A549 (cell line): Measurements from ENCODE around the gene BMP7. TPM values are rescaled to one million over a fixed set of nuclear protein-coding genes. Genes with fewer than 3 reads are reported as not detected.

Experiments used
- ATAC-seq, 2 experiments: fragments of 200-7000 bp in 1 of 2; fragments of >200 bp in 1 of 2; cut with Nextera tagmentation in 1 of 2; cut with Tn5 transposase in 1 of 2; 3 replicates each; pipeline versions ENCODE4 v1.8.0 to v1.9.1; 2018 to 2020; ENCODE audit warnings: mild to moderate bottlenecking in 1 of 2, moderate library complexity in 1 of 2
- CTCF ChIA-PET: fragments of 300-600 bp; sonication (Branson Sonifier 250); formaldehyde crosslinking; extraction: SDS; loops from one replicate; lab custom pipeline; 2021; ENCODE audit warnings: antibody characterized with exemption, inconsistent platforms; lab: Yijun Ruan, JAX
- POLR2A ChIA-PET: fragments of 350-600 bp; formaldehyde crosslinking; extraction: SDS; loops from one replicate; lab custom pipeline; 2021; ENCODE audit warnings: antibody characterized with exemption, inconsistent platforms; lab: Yijun Ruan, JAX
- DNase-seq, 2 experiments: peaks; one replicate each; pipeline versions ENCODE4 v3.0.0 to v3.0.0-alpha.2; 2011 to 2016; ENCODE audit warnings: low read depth in 1 of 2, low spot score in 1 of 2
- FAIRE-seq: peaks from 2 replicates; lab custom pipeline; 2011; peaks lifted over from hg19 to GRCh38; lab: Jason Lieb, UNC
- H3K27ac ChIP-seq, 2 experiments: fragments of >200 bp; sonication (Bioruptor Twin); formaldehyde crosslinking; 3 replicates each; pipeline ENCODE4 v1.5.1; 2016 to 2017
- H3K4me1 ChIP-seq: fragments of >200 bp; sonication (Bioruptor Twin); formaldehyde crosslinking; 3 replicates; pipeline ENCODE4 v1.6.1; 2016
- H3K4me2 ChIP-seq: fragments of >200 bp; sonication (Bioruptor Twin); formaldehyde crosslinking; 3 replicates; pipeline ENCODE4 v1.6.1; 2016
- H3K4me3 ChIP-seq: fragments of >200 bp; sonication (Bioruptor Twin); formaldehyde crosslinking; 3 replicates; pipeline ENCODE4 v1.5.1; 2016
- H3K9me3 ChIP-seq: fragments of >200 bp; sonication (Bioruptor Twin); formaldehyde crosslinking; 3 replicates; pipeline ENCODE4 v1.6.1; 2016
- CBX8 ChIP-seq: fragments of 200-600 bp; sonication (generic); IDR thresholded peaks from 2 replicates; pipeline ENCODE4 v1.6.1; 2016
- CHD2 ChIP-seq: fragments of 150-350 bp; IDR thresholded peaks from 2 replicates; pipeline ENCODE4 v1.6.1; 2014; ENCODE audit warnings: low read length; ENCODE audit not compliant: partially characterized antibody
- EHF ChIP-seq: fragments of 250-450 bp; sonication (Bioruptor Pico); IDR thresholded peaks from 2 replicates; pipeline ENCODE4 v1.5.0; 2020; ENCODE audit warnings: mild to moderate bottlenecking
- ELK1 ChIP-seq: fragments of 150-350 bp; IDR thresholded peaks from 2 replicates; pipeline ENCODE4 v1.6.1; 2014; ENCODE audit warnings: low read depth, mild to moderate bottlenecking, low read length
- ESRRA ChIP-seq: fragments of 150-350 bp; IDR thresholded peaks from 2 replicates; pipeline ENCODE4 v1.6.1; 2014; ENCODE audit warnings: mild to moderate bottlenecking, low read length, borderline replicate concordance
- HDAC2 ChIP-seq: fragments of 200-600 bp; sonication (generic); IDR thresholded peaks from 2 replicates; pipeline ENCODE4 v1.6.1; 2016
- HES2 ChIP-seq: fragments of >200 bp; sonication (Bioruptor Twin); formaldehyde crosslinking; IDR thresholded peaks from 2 replicates; pipeline ENCODE4 v1.6.1; 2016
- HOXA7 ChIP-seq: fragments of 250-450 bp; sonication (Bioruptor Pico); IDR thresholded peaks from 2 replicates; pipeline ENCODE4 v1.5.0; 2020; ENCODE audit warnings: mild to moderate bottlenecking, moderate library complexity
- KDM5A ChIP-seq: fragments of 200-600 bp; sonication (generic); IDR thresholded peaks from 2 replicates; pipeline ENCODE4 v1.6.1; 2016; ENCODE audit warnings: antibody characterized with exemption, mild to moderate bottlenecking
- MAZ ChIP-seq: fragments of 150-350 bp; IDR thresholded peaks from 2 replicates; pipeline ENCODE4 v1.6.1; 2014; ENCODE audit warnings: antibody characterized with exemption, low read depth, low read length, borderline replicate concordance
- POLR2A ChIP-seq: IDR thresholded peaks from 2 replicates; pipeline ENCODE4 v1.6.1; 2012; ENCODE audit warnings: mild to moderate bottlenecking, low read length
- POLR2AphosphoS2 ChIP-seq: conservative IDR thresholded peaks from 2 replicates; pipeline ENCODE4 v1.6.1; 2012; ENCODE audit warnings: low read length, improper control_type of control experiment, inconsistent platforms
- RARB ChIP-seq: fragments of 250-450 bp; sonication (Bioruptor Pico); IDR thresholded peaks from 2 replicates; pipeline ENCODE4 v1.8.0; 2021; ENCODE audit warnings: mild to moderate bottlenecking, moderate library complexity
- RCOR1 ChIP-seq: fragments of 150-350 bp; IDR thresholded peaks from 2 replicates; pipeline ENCODE4 v1.6.1; 2014; ENCODE audit warnings: antibody characterized with exemption, low read length, low read depth
- TP53 ChIP-seq: fragments of 250-450 bp; sonication (Bioruptor Pico); IDR thresholded peaks from 2 replicates; pipeline ENCODE4 v1.5.0; 2021; ENCODE audit warnings: mild to moderate bottlenecking, moderate library complexity
- ZC3H11A ChIP-seq: fragments of 450-650 bp; IDR thresholded peaks from 2 replicates; pipeline ENCODE4 v1.6.1; 2014; ENCODE audit warnings: antibody characterized with exemption, mild to moderate bottlenecking
- WGBS: methylation state at CpG from one replicate; pipeline ENCODE4 v1.1.6; 2017; ENCODE audit errors: missing lambda C conversion rate; 5-methylcytosine and 5-hydroxymethylcytosine counted together
- polyA plus RNA-seq, 4 experiments: library from polyadenylated mRNA; depleted of rRNA in 3 of 4; stranded (reverse); fragments of >200 nt; fragmentation: RNase III in 1 of 4; extraction: RNeasy Plus Mini Kit Qiagen cat#74134 plus additional on column Dnase treatment in 1 of 4; gene quantifications; 2 replicates in 3 of 4; 3 replicates in 1 of 4; pipeline ENCODE4 v1.2.3, GENCODE V29; 2011 to 2017
- TF ChIP-seq, protein P1 (sequence below): IDR thresholded peaks from 2 replicates; pipeline ENCODE4 v1.6.1; 2012; ENCODE audit warnings: low read depth, borderline replicate concordance
- TF ChIP-seq, protein P2 (sequence below): fragments of >200 bp; sonication (Bioruptor Twin); formaldehyde crosslinking; IDR thresholded peaks from 3 replicates; pipeline ENCODE4 v1.5.1; 2016

BMP7 gene
- polyA plus RNA-seq, 2 of the 4 experiments (the other 2 are of a cell fraction): 0.08 to 0.22 TPM

GRCh38 chr20:57187068-57187634 is 79.3 kb downstream of the BMP7 start:
- POLR2A ChIA-PET: no interaction called here

DNA sequence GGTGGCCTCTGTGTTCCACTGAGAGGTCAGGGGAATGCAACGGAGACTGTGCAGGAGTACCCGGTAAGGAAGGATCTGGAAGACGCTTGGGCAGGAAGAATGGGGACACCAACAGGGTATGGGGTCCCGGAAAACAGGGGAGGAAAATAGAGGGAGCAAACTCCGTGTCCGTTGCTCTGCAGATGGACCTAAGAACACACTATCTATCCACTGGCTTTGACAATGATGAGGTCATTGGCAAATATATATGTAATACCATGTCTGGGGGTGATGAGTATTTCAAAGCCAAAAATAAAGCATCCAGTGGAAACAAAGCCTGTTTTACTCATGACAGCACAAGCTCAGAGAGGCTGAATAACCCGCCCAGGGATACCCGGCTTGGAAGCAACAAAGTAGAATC is 80.2 kb downstream of the BMP7 start:
- POLR2A ChIA-PET: no interaction called here
- TF ChIP-seq ZC3H11A (no peak), POLR2AphosphoS2 (no peak), TP53 (CRISPR knock-in tag) (no peak), KDM5A (no peak), HOXA7 (no peak), HES2 (no peak), EHF (CRISPR knock-in tag) (no peak), POLR2A (no peak), RARB (CRISPR knock-in tag) (no peak), MAZ (no peak), CHD2 (no peak), HDAC2 (no peak), RCOR1 (no peak)
- TF ChIP-seq, protein P1, sequence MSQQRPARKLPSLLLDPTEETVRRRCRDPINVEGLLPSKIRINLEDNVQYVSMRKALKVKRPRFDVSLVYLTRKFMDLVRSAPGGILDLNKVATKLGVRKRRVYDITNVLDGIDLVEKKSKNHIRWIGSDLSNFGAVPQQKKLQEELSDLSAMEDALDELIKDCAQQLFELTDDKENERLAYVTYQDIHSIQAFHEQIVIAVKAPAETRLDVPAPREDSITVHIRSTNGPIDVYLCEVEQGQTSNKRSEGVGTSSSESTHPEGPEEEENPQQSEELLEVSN: no peak
- TF ChIP-seq, protein P2, sequence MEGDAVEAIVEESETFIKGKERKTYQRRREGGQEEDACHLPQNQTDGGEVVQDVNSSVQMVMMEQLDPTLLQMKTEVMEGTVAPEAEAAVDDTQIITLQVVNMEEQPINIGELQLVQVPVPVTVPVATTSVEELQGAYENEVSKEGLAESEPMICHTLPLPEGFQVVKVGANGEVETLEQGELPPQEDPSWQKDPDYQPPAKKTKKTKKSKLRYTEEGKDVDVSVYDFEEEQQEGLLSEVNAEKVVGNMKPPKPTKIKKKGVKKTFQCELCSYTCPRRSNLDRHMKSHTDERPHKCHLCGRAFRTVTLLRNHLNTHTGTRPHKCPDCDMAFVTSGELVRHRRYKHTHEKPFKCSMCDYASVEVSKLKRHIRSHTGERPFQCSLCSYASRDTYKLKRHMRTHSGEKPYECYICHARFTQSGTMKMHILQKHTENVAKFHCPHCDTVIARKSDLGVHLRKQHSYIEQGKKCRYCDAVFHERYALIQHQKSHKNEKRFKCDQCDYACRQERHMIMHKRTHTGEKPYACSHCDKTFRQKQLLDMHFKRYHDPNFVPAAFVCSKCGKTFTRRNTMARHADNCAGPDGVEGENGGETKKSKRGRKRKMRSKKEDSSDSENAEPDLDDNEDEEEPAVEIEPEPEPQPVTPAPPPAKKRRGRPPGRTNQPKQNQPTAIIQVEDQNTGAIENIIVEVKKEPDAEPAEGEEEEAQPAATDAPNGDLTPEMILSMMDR: no peak
- 44% methylated on average over 8 of the region's 8 CpGs for WGBS
- CTCF ChIA-PET: no interaction called here
- Histone ChIP-seq H3K27ac (no peak overlapping the region), H3K4me1 (peaks cover 6% of the 10 kb centered on the region; the same call in 1 of the 3 replicates), H3K4me2 (no peak overlapping the region), H3K9me3 (no peaks in the 10 kb centered on the region), H3K4me3 (no peak overlapping the region)
- FAIRE-seq (no peak), DNase-seq (no peak), ATAC-seq (no peak)

More at GRCh38 chr20:57187068-57187634, 79.3 kb downstream of the BMP7 start:
- H3K4me2 ChIP-seq: no peak overlapping the region
- H3K4me1 ChIP-seq: peaks cover 7% of the 10 kb centered on the region; the same call in 1 of the 3 replicates
- TF ChIP-seq ELK1 (no peak), CBX8 (no peak), ESRRA (no peak)
- TF ChIP-seq, protein P2: no peak
- ATAC-seq (no peak; a peak in 1 of 6 replicates), DNase-seq (no peak), FAIRE-seq (no peak)
- H3K4me3 ChIP-seq: no peak overlapping the region
- WGBS: 67% methylated on average over 4 of the region's 4 CpGs
- CTCF ChIA-PET: no interaction called here
- no peak overlapping the region for H3K27ac ChIP-seq
- H3K9me3 ChIP-seq: no peaks in the 10 kb centered on the region
